A673 (cell line): ENCODE data around the gene MTMR2.
"Not testable (repeated sequence)": the region's sequence is repeated elsewhere in the genome, so short reads cannot be mapped to it uniquely, and the experiment has no call there.

Experiments
- EZH2 ChIP-seq: fragments of 200-600 bp; sonication (generic); IDR thresholded peaks from 2 replicates; pipeline ENCODE4 v1.6.1; 2017; ENCODE audit warnings: borderline replicate concordance, low read depth, mild to moderate bottlenecking, mixed read lengths, antibody characterized with exemption, low read length; ENCODE audit not compliant: poor library complexity, severe bottlenecking
- TF ChIP-seq, protein P1 (sequence below): fragments of 300-800, 200-600 bp; sonication (generic); conservative IDR thresholded peaks from 2 replicates; pipeline ENCODE4 v1.5.1; 2017; ENCODE audit warnings: low read depth, mild to moderate bottlenecking, antibody characterized with exemption, low read length, moderate library complexity, mixed read lengths

DNA sequence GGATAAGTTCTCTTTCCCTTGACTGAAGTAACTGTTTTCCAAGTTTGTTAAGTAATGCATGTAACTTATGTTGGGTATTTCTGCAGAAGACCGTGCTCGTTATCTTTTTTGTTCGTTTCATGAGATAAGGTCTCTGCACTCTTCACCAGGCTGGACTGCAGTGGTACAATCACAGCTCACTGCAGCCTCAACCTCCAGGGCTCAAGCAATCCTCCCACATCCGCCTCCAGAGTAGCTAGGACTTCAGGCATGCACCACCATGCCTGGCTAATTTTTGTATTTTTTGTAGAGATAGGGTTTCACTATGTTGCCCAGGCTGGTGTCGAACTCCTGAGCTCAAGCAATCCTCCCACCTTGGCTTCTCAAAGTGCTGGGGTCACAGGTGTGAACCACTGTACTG, 69.5 kb downstream of the MTMR2 start:
- TF ChIP-seq, protein P1, sequence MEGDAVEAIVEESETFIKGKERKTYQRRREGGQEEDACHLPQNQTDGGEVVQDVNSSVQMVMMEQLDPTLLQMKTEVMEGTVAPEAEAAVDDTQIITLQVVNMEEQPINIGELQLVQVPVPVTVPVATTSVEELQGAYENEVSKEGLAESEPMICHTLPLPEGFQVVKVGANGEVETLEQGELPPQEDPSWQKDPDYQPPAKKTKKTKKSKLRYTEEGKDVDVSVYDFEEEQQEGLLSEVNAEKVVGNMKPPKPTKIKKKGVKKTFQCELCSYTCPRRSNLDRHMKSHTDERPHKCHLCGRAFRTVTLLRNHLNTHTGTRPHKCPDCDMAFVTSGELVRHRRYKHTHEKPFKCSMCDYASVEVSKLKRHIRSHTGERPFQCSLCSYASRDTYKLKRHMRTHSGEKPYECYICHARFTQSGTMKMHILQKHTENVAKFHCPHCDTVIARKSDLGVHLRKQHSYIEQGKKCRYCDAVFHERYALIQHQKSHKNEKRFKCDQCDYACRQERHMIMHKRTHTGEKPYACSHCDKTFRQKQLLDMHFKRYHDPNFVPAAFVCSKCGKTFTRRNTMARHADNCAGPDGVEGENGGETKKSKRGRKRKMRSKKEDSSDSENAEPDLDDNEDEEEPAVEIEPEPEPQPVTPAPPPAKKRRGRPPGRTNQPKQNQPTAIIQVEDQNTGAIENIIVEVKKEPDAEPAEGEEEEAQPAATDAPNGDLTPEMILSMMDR, result not testable (repeated sequence)
- not testable (repeated sequence) for TF ChIP-seq EZH2
